ENCODE data around the gene CEP68.
"Not testable (repeated sequence)": the region's sequence is repeated elsewhere in the genome, so short reads cannot be mapped to it uniquely, and the experiment has no call there.

The CEP68 gene

DNA sequence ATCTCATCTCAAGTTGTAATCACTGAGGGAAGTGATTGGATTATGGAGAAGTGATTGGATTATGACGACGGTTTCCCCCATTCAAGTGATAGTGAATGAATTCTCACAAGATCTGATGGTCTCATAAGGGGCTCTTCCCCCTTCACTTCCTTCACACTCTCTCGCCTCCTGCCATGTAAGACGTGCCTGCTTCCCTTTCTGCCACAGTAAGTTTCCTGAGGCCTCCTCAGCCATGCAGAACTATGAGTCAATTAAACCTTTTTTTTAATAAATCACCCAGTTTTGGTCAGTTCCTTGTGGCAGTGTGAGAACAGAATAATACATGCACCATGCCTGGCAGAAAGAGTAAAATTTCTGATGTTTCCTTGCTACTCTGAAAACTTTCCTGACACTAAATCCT, 36.6 kb downstream of the CEP68 start:
- no peak for FAIRE-seq

DNA sequence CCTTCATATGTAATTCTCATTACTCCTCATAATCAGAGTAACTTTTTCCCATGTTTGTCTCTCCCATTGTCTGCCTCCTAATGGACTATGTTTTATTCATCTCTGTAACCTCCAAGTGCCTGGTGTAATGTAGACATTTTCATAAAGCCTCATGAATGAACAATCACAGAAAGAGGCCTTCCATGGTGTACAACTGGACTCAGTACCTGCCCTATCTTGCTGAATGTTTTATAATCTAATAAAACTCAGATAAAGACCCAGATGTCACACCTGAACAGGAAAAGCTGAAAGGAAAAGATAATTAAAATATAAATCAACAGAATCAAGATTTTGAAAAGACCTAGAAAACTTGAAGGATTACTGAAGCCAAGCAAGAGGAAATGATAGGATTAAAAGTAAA, 37.0 kb downstream of the CEP68 start:
- FAIRE-seq = no peak

DNA sequence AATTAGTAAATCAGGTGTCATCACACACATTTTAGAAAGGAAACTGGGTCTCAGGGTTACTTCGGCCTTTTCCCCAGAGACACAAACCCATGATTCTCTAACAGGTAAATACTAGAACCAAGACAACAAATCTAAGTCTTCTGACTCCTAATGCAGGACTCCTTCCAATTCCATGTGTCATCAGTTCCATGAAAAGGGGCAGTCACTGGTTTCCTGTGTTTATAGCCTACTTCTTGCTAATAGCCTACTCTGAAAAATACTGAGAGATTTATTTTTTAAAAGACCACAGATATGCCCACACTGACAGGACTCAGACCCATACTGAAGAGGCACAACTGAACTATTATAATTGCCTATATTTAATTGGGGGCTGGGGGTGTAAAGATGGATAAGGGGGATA, 40.7 kb downstream of the CEP68 start:
- no peak for FAIRE-seq

DNA sequence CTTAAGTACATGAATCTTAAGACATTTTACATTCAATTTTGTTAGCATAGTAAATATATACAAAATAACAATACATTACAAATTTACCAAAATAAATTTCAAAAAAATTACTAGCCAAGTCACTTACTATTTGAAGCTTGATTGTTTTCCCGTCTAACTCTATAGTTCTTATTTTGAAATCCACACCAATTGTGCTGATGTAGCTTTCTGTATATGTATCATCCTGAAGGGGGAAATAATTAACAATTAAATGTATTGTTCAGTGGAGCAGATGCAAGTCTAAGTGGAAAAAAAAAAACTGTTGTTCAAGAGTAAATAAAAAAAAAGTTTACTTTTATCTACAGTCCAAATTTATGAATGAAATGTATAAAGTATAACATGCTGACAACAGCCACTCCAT, 41.6 kb downstream of the CEP68 start:
- peak; percentile 80 for FAIRE-seq

DNA sequence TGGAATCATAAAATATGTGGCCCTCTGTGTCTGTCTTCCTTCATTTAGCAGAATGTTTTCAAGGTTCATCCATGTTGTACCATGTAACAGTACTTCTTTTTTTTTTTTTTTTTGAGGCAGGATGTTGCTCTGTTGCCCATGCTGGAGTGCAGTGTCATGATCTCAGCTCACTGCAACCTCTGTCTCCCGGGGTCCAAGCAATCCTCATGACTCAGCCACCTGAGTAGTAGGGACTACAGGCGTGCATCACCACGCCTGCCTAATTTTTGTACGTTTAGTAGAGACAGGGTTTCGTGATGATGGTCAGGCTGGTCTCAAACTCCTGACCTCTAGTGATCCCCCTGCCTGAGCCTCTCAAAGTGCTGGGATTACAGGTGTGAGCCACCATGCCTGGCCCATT, 42.5 kb downstream of the CEP68 start:
- FAIRE-seq = no peak

DNA sequence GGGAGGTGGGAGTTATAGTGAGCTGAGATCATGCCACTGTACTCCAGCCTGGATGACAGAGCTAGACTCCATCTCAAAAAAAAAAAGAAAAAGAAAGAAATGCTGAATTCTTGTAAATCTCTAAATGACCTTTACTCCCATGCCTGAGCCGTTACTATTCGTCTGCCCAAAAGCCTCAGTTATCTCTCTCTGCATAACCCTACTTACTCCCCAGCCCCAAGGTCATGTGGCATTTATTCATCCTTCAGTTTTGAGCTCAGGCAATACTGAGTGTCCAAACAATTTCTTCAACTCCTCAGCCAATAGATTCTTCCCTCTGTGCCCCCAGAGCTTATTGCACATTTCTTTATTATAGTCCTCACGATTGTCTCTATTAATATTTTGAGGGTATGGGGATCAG, 44.9 kb downstream of the CEP68 start:
- FAIRE-seq = no peak

DNA sequence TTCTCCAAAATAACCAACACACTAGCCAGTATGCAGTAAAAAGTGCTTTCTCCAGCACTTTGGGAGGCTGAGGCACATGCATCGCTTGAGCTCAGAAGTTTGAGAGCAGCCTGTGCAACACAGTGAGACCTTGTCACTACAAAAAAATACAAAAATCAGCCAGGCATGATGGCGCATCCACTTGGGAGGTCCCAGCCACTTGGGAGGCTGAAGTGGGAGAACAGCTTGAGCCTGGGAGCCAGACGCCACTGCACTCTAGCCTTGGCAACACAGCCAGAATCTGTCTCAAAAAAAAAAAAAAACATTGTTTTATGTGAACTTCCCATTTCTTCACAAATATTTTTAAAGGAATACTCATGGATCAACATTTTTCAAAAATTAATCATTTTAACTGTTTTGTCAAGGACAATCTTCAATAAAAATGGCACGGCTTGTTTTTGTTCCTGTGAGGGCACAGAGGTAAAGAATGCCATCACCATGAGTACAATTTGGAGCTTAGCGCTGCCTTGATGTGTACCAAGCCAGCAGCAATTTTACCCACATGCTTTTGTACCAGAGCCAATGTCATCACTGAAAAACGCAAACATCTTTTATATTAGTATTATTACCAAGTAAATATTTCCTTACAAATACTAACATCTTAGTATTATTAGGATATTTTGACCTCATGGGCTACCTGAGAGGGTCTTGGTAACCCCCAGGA, 46.9 kb downstream of the CEP68 start:
- FAIRE-seq = no peak

DNA sequence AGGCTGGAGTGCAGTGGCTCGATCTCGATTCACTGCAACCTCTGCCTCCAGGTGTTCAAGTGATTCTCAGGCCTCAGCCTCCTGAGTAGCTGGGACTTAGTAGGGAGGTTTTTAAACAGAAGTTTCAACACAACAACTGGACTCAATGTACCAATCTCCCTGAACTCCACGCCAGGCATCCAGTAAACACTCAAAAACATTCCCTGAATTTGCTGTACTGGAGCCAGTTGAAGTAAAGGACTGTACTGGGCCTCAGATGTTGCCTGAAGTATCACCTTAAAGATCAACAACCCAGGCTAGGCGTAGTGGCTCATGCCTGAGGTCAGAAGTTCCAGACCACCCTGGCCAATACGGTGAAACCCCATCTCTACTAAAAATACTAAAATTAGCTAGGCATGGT, 51.3 kb downstream of the CEP68 start:
- no peak for FAIRE-seq

DNA sequence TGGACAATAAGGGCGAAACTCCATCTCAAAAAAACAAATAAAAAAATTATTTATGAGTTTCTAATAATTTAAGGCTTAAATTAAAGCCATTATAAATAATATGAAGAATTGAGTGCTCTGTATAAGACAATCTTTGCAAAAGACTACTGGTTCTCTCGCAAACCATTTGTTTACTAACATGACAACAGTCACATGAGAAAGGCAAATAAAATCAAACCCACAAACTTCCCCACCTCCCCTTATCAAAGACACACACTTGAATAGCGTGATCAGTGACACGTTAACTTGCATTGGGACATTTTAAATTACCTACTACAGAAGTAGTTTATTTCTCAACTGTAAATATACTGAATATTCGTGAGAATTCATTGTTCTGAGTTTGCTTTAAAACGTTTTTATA, 52.6 kb downstream of the CEP68 start:
- no peak for FAIRE-seq

DNA sequence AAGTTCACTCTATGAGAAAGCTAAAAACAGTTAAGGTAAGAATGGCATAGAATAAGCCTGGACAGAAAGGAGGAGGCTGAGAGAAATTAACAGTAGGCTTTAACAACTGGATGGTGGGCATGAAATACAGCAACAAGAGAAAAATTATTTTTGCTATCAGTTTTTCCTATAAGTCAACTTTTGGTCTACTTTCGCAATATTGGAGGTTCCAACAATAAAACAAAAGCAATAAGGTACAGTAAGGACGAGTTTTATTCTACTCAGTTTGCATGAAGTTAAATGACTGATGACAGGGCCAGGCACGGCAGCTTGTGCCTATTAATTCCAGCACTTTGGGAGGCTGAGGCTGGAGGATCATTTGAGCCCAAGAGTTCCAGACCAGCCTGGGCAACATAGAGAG, 56.4 kb downstream of the CEP68 start:
- FAIRE-seq = no peak

DNA sequence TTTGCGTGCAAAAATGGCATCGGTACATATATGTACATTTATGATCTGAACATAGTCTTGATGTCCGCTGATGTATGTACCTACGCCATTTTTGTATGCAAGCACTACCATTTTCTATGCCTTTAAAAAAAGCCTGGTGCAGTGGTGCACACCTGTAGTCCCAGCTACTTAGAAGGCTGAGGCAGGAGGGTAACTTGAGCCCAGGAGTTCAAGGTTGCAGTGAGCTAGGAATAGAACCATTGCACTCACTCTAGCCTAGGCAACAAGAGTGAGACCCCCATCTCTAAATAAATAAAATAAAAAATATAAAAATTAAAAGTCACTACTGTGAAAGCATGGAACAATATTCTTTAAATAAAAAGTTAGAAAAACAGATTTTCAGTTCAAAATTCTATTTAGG, 57.0 kb downstream of the CEP68 start:
- FAIRE-seq = no peak

DNA sequence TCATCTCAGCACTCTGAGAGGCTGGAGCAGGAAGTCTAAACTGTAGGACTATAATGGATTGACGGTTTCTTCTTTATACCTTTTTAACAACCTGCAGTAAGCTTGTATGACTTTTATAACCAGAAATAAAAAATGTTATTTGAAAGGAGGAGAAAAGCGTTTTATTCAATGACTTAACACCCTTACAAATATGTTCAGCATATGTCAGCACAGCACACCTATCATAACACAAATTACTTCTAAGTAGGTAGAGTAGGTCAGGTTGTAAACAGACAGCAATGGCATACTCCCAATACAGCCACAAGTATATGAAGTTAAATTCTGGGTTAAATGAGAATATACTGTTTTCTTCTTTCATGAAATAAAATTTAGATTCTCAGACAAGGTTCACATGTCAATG, 57.6 kb downstream of the CEP68 start:
- no peak for FAIRE-seq

DNA sequence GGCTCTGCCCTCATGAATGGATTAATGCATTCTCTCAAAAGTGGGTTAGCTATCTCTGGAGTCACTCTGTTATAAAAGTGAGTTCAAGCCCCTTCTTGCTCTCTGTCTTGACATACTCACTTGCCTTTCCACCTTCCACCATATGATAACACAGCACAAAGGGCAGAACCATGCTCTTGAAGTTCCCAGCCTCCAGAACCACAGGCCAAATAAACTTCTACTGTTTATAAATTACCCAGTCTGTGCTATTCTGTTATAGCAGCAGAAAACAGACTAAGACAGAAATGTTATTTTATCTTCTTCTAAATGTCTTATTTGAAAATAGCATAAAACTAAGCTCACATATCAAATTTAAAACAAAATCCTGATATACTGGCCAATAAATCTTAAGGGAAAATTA, 58.7 kb downstream of the CEP68 start:
- no peak for FAIRE-seq

DNA sequence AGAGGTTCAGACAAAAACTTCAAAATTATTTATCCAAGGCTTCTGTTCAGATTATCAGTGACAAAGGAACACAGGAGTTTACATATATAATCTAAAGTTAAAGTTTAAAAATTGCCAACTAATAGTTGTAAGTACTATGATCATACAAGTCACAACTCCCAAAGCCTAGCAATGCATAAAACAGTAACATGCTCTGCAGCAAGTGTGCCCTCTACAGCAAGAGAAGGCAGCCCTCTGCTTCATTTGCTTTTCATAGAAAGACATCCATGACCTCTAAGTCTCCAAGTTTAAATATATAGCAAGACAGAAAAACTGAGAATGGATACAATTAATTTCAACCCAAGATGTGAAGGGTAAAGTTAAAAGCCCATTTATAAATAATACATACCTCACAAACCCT, 60.4 kb downstream of the CEP68 start:
- no peak for FAIRE-seq

DNA sequence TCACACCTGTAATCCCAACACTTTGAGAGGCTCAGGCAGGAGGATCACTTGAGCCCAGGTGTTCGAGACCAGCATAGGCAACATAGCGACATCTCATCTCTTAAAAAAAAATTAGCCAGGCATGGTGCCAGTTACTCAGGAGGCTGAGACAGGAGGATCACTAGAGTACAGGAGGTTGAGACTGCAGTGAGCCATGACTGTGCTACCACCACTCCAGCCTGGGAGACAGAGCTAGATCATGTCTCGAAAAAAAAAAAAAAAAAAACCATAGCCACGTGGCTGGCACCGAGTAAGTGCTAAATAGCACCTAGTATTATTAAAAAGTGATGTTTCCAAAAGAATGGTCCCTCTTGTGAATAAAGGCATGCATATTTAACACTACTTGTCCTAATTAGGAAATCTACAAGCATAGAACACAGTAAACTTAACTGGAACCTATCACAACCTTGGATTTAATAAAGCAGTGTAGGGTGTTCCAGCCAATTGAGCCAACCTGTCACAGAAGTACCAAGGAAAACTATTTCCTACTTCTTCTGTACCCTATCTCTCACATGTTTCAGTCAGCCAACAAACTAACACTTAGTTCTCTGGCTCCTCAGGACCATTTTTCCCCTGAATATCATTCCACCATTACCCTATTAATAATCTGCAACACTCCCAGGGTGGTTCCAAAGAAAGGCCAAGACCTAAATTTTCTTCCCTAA, 64.9 kb downstream of the CEP68 start:
- no peak for FAIRE-seq

DNA sequence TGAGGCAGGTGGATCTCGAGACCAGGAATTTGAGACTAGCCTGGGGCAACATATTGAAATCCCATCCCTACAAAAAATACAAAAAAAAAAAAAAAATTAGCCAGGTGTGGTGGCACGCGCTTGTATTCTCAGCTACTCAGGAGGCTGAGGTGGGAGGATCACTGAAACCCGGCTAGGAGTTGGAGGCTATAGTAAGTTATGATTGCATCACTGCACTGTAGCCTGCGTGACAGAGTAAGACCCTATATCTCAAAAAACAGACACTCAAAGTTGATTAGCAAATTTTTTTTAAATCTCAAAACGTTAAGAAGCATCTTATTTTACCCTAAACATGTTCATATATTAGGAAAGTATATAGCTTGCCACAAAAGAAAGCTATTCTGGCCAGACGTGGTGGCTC, 66.1 kb downstream of the CEP68 start:
- no peak for FAIRE-seq

DNA sequence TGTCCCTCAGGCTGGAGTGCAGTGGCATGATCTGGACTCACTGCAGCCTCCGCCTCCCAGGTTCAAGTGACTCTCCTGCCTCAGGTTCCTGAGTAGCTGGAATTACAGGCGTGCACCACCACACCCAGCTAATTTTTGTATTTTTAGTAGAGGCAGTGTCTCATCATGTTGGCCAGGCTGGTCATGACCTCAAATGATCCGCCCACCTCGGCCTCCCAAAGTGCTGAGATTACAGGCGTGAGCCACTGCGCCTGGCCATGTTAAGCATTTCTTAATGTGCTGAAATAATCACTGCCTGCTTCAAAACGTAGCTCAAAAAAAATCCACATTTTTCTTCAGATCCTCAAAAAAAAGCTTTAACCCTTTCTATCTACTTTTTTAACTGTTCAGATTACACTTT, 69.2 kb downstream of the CEP68 start:
- not testable (repeated sequence) for FAIRE-seq

DNA sequence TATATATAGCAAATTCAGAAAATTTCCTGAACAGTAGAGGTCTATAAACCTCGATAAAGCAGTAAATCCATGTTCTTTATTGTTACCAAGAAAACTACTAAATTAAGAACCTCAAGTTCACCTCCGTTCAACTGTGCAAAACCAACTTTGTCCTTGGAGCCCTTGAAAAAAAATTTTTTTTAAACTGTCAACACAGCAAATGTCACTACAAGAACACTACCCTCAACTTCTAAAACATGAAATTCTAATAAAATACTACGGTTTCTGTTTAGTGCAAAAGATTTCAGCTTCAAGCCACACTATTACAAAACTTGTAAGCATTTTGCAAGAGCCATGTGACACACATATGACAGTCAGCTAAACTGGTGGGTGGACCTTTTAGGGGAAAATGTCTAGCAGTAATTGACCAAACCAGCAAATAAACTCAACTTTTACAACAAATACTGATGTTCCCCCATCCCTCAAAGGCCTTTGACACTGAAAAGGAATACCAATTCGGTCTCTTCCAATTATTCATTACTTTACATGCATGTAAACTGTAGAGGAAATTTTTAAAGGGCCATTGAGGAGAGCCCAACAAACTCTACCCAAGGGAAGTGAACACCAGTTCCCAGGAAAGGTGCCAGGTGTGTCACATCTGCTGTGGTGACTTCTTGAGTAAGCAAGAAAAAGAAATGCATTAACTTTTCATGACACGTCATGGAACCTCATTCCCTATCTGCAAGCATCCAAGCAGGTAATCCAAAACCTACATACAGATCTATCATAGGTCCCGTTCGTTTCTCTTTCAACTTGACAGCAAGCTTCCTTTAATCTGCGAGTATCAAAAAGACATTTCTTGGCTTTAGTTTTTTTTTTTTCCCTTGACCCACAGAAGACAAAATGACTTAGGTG, 72.3 kb downstream of the CEP68 start:
- no peak for FAIRE-seq

DNA sequence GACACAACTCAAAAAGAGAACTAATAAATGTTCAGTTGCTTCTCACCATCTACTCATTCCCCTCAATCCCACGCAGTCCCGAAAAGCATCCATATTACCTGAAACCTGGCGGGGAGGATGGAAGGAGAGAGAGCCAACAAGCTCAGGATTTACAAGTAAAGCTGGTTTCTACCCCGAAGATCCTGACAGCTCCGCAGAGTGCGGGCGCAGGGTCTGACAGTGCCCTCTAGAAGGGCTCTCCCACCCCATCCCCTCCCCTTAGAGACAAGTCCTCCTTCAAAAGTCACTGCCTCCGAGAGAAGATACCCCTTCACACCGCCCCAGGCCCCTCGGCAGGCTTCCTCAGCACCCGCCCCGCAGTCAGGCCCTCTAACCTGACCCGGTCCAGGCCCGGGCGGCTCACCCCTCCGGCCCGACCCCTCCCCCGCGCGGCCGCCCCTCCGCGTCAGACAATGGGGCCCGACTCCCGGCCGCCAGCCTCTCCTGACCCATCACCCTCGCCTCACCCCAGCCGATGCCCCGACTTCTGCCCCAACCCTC, 73.1 kb downstream of the CEP68 start:
- FAIRE-seq = no peak

DNA sequence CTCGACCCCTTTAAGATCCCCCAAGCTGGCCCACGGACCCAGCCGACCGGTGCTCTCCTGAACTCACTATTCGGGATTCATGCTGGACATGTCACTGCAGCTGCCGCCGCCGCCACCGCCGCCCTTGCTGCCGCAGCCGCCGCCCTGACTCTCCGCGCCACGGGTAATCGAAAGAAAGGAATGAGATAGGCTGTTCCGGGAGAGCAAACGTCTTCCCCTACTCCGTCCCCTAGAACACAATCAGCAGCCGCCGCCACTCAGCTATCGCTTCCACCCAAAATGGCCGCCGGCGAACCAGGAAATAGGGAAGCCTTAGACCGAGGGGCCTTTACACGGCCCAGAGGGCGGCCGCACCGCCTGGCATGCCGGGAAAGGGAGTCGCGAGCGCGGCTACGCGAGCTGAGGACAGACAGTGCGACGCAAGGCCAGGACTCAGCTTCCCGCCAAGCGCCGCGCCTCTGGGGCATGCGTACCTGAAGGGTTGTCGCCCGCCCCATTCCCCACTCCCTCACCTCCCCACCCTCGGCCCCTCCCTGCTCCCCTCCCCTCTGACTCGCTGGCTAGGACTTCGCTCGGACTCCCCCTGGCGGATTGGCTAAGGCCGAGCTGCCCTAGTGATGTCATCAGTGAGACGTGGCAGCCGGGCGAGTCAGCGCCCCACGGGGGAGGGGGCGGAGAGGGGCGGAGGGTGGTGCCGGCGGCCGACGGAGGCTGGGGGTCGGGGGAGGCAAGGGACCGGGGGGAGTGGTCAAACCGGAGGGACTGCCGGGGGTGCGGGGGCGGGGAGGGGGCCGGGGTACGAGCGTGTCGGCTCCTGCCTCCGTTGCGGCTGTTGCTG, 73.8 kb downstream of the CEP68 start, which contains the start of gene RAB1A:
TSS of gene RAB1A (minus strand) at position 281 of the 838 bp plus-strand sequence. CDS start at position 90, 191 bp downstream.
- no peak for FAIRE-seq

DNA sequence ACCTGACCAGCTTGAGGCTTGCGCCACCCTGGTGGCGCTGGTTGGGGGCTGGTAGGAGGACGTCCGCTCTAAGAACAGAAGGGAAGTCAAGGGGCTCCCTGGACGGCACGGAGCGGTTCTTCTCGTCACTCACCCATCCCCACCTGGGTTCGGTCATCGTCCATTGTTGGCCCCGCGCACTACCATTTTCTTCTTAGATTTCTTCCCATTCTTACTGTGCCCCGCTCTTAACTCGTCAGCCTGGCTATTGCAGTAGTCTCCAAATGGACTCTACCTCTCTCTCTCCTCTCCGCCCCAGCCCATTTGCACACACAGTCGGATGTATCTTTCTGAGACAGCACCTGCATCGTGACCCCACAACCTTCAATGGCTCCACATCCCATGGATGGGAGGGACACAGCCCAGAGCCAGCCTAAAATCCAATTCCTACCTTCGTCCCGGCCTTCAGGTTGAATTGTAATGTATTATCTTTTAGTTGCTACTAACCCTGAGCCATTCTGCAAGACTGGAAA, 74.5 kb downstream of the CEP68 start:
- no peak for FAIRE-seq

DNA sequence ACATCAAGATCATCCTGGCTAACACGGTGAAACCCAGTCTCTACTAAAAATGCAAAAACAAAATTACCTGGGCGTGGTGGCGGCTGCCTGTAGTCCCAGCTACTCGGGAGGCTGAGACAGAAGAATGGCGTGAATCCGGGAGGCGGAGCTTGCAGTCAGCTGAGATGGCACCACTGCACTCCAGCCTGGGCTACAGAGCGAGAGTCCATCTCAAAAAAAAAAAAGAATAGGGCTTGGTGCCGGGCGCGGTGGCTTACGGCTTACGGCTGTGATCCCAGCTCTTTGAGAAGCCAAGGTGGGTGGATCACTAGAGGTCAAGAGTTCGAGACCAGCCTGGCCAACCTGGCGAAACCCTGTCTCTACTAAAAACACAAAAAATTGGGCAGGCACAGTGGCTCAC, 76.7 kb downstream of the CEP68 start:
- not testable (repeated sequence) for FAIRE-seq

Measured in islet of Langerhans (tissue), 1 donor.